K562 (cell line): Measurements from ENCODE around the gene AGAP1. TPM values are rescaled to one million over a fixed set of nuclear protein-coding genes. Genes with fewer than 3 reads are reported as not detected.

Experiments
- ATAC-seq: fragments of 200-7000 bp; cut with Tn5 transposase; 3 replicates; pipeline ENCODE4 v1.9.1; 2020; ENCODE audit warnings: moderate library complexity
- BruUV-seq: library from RNA; stranded (reverse); fragments of 400-500 nt; replicated peaks from 2 replicates; lab custom pipeline; 2021; lab: Mats Ljungman, UMichigan
- CTCF ChIA-PET: fragments of 300-600 bp; formaldehyde crosslinking; extraction: SDS; loops from one replicate; lab custom pipeline; 2021; ENCODE audit warnings: low intra/inter-chr PET ratio; lab: Yijun Ruan, JAX
- POLR2A ChIA-PET: fragments of 300-600, 350-650 bp; sonication (Branson Sonifier 250); formaldehyde crosslinking; extraction: SDS; loops from one replicate; lab custom pipeline; 2021; ENCODE audit warnings: antibody characterized with exemption, inconsistent platforms; lab: Yijun Ruan, JAX
- DNase-seq, 4 experiments: peaks; one replicate each; pipeline versions ENCODE4 v3.0.0 to v3.0.0-alpha.2; 2011 to 2018; ENCODE audit warnings: low spot score in 3 of 4, mixed read lengths in 3 of 4; ENCODE audit errors: extremely low read depth in 1 of 4
- FAIRE-seq: peaks from 2 replicates; lab custom pipeline; 2011; peaks lifted over from hg19 to GRCh38; lab: Jason Lieb, UNC
- H2AFZ ChIP-seq: 2 replicates; pipeline ENCODE4 v1.6.0; 2011; ENCODE audit warnings: low read depth, low read length, control low read depth, inconsistent platforms
- H3K27ac ChIP-seq: fragments of 200-600 bp; 3 replicates; pipeline ENCODE4 v1.8.0; 2011; ENCODE audit warnings: low read depth, mild to moderate bottlenecking, control low read depth, inconsistent platforms, low read length, moderate library complexity, mixed read lengths; ENCODE audit errors: extremely low read depth
- H3K27me3 ChIP-seq, 2 experiments: fragments of 300-600 bp in 1 of 2; 2 replicates in 1 of 2; 3 replicates in 1 of 2; pipeline versions ENCODE4 v1.6.0 to v1.8.0; 2011; ENCODE audit warnings: inconsistent platforms in 2 of 2, low read length in 2 of 2, mild to moderate bottlenecking in 1 of 2, mixed read lengths in 1 of 2, moderate library complexity in 1 of 2; ENCODE audit not compliant: control insufficient read depth in 2 of 2, insufficient read depth in 2 of 2
- H3K36me3 ChIP-seq: fragments of 300-600 bp; 3 replicates; pipeline ENCODE4 v1.8.0; 2011; ENCODE audit warnings: mild to moderate bottlenecking, low read length, inconsistent platforms; ENCODE audit not compliant: control insufficient read depth, insufficient read depth
- H3K4me1 ChIP-seq, 2 experiments: fragments of 200-600 bp in 1 of 2; replicated peaks in 1 of 2; 2 replicates in 1 of 2; 3 replicates in 1 of 2; pipeline versions ENCODE4 v1.5.1 to v1.8.0; 2011; ENCODE audit warnings: inconsistent platforms in 2 of 2, low read length in 2 of 2, mild to moderate bottlenecking in 1 of 2, mixed read lengths in 1 of 2, moderate library complexity in 1 of 2; ENCODE audit not compliant: control insufficient read depth in 2 of 2, insufficient read depth in 2 of 2
- H3K4me2 ChIP-seq: 2 replicates; pipeline ENCODE4 v1.6.1; 2011; ENCODE audit warnings: low read length, control low read depth, inconsistent platforms, mixed read lengths; ENCODE audit not compliant: insufficient read depth
- H3K4me3 ChIP-seq: fragments of 200-600 bp; sonication (generic), shearing (Covaris generic); 2 replicates; pipeline ENCODE4 v1.5.1; 2016; ENCODE audit warnings: control low read depth, inconsistent platforms
- H3K79me2 ChIP-seq: fragments of 200-600 bp; 3 replicates; pipeline ENCODE4 v1.8.0; 2011; ENCODE audit warnings: low read length, inconsistent platforms; ENCODE audit not compliant: control insufficient read depth, insufficient read depth
- H3K9ac ChIP-seq, 2 experiments: 2 replicates each; pipeline versions ENCODE4 v1.6.0 to v1.6.1; 2011; ENCODE audit warnings: low read depth in 2 of 2, low read length in 2 of 2, control low read depth in 1 of 2, inconsistent platforms in 1 of 2, mild to moderate bottlenecking in 1 of 2, mixed read lengths in 1 of 2; ENCODE audit not compliant: insufficient read depth in 1 of 2
- H3K9me1 ChIP-seq: one replicate; pipeline ENCODE4 v1.6.0; 2011; ENCODE audit warnings: inconsistent platforms, mild to moderate bottlenecking, low read length, moderate library complexity; ENCODE audit not compliant: control insufficient read depth, insufficient read depth
- H3K9me3 ChIP-seq: replicated peaks from 2 replicates; pipeline ENCODE4 v1.5.1; 2011; ENCODE audit warnings: low read depth, low read length, inconsistent platforms; ENCODE audit not compliant: control insufficient read depth, insufficient read depth
- H4K20me1 ChIP-seq: replicated peaks from 2 replicates; pipeline ENCODE4 v1.6.1; 2011; ENCODE audit warnings: low read length, inconsistent platforms, mixed read lengths; ENCODE audit not compliant: control insufficient read depth, insufficient read depth
- KHSRP ChIP-seq: fragments of 450-650 bp; IDR thresholded peaks from 2 replicates; pipeline ENCODE4 v1.6.1; 2017
- PURB ChIP-seq: sonication (generic); formaldehyde crosslinking; IDR thresholded peaks from 2 replicates; pipeline ENCODE4 v1.9.0; 2021; ENCODE audit warnings: low read depth, mild to moderate bottlenecking, missing genetic modification reagents
- U2AF2 ChIP-seq: fragments of 200-400 bp; formaldehyde crosslinking; optimal IDR thresholded peaks from 2 replicates; pipeline ENCODE3; 2017; ENCODE audit warnings: low read depth, mild to moderate bottlenecking, low read length
- ZSCAN32 ChIP-seq: fragments of 450-650 bp; formaldehyde crosslinking; IDR thresholded peaks from 2 replicates; pipeline ENCODE4 v1.4.0; 2020; ENCODE audit warnings: mild to moderate bottlenecking, moderate library complexity
- WGBS: fragments of 100-300 bp; shearing (Covaris generic); methylation state at CpG from one replicate; pipeline ENCODE4 v1.1.6; 2016; ENCODE audit warnings: low coverage, mixed read lengths; ENCODE audit not compliant: insufficient coverage; ENCODE audit errors: missing lambda C conversion rate; 5-methylcytosine and 5-hydroxymethylcytosine counted together
- in situ Hi-C: fragments of 300-500 bp; cut with MboI; formaldehyde crosslinking; loops from 4 replicates; pipeline ENCODE4 v1.15.0; 2018; ENCODE audit warnings: inconsistent platforms, mixed read lengths
- intact Hi-C: fragments of 100-400 bp; cut with micrococcal nuclease; formaldehyde crosslinking; loops from 2 replicates; pipeline ENCODE4 v1.14.2; 2022
- polyA plus RNA-seq, 8 experiments: library from polyadenylated mRNA; depleted of rRNA in 4 of 8; stranded (reverse) in 5 of 8; unstranded in 3 of 8; fragments of >200 nt; fragmentation: Nextera tagmentation in 2 of 8; fragmentation: Illumina TruSeq in 1 of 8; extraction: Ambion mirVana in 2 of 8; extraction: Trizol in 1 of 8; gene quantifications; 2 replicates each; pipeline versions ENCODE4 v1.2.1 to v1.2.3, GENCODE V29; 2011 to 2014; ENCODE audit warnings: inconsistent platforms in 1 of 8, missing spikeins in 1 of 8
- total RNA-seq, 7 experiments: library from RNA; depleted of rRNA in 6 of 7; stranded (reverse); fragments of >200 nt in 6 of 7; fragmentation: Illumina TruSeq in 2 of 7; extraction: Trizol in 2 of 7; gene quantifications; 2 replicates each; pipeline versions ENCODE4 v1.2.1 to v1.2.3, GENCODE V29; 2011 to 2021; ENCODE audit warnings: low replicate concordance in 1 of 7
- TF ChIP-seq, protein P1 (sequence below): fragments of 250-450 bp; sonication (Bioruptor Pico); IDR thresholded peaks from 2 replicates; pipeline ENCODE4 v1.5.0; 2021

Gene AGAP1
- total and polyA plus RNA-seq, 9 of the 15 experiments (the other 6 are each of a cell fraction or from before 2014, with no cell fraction given): 1.3 to 24.0 (median 10.6) TPM

DNA sequence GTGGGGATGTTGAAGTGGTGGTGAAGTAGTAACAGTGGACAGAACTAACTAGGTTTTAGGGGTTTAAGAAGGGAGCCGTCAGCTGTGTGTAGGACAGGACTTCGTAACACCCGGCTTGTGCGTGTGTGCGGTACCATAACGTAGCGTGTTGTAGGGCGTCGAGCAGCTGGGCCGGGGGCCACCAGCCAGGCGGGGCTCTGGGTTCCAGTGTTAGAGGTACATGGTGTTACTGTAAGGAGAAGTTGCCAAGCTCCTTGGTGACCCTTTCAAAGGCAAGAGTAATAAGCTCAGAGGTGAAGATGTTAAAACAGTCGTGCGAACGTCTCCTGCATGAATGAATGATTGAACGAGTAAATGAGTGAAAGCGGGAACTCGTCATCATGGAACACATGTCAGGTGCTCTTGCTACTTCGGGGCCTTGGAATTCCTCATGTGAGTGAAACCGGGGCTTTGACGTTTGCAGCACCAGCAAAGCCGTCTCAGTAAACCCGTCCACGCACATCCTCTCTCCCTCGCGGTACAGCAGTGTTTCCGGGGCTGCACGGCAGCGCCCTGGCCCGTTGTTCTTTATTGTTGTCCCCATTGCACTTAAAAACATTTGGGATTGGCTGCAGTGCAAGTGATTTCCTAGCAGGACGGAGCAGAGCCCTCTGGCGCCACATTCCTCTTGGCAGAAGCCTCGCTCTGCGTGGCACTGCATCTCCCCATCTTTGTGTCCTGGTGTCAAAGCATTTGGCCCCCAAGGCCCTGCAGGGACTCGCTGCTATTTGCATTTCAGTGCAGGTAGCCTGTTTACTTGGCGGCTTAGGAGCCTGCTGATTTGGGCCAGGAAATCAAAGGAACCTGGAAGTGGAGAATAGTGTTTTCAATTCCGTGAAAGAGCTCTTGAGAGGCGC lies 559.3 kb downstream of the AGAP1 start:
- POLR2A ChIA-PET: no interaction called here
- intact Hi-C loops: no loop called here
- no peak overlapping the region for H3K27ac ChIP-seq
- no peak overlapping the region for H3K9ac ChIP-seq
- ATAC-seq: no peak
- H3K4me1 ChIP-seq: no peaks in the 10 kb centered on the region
- H3K36me3 ChIP-seq: peaks cover 3% of the 10 kb centered on the region; the same call in 1 of the 3 replicates
- no peaks in the 10 kb centered on the region for H3K9me1 ChIP-seq
- H4K20me1 ChIP-seq: no peaks in the 10 kb centered on the region
- H3K9me3 ChIP-seq: 0 out of 2 replicates have a peak, but pooled peaks cover under 1% of the 10 kb centered on the region
- H3K4me3 ChIP-seq: no peak overlapping the region
- no peak overlapping the region for H3K4me2 ChIP-seq
- 92% methylated on average over 15 of the region's 37 CpGs for WGBS
- H2AFZ ChIP-seq: no peak overlapping the region
- FAIRE-seq: no peak
- in situ Hi-C loops: no loop called here
- CTCF ChIA-PET: no interaction called here
- no peaks in the 10 kb centered on the region for H3K27me3 ChIP-seq
- TF ChIP-seq U2AF2: no peak
- no peak for TF ChIP-seq PURB (CRISPR knock-in tag)
- TF ChIP-seq KHSRP: no peak
- TF ChIP-seq, protein P1, sequence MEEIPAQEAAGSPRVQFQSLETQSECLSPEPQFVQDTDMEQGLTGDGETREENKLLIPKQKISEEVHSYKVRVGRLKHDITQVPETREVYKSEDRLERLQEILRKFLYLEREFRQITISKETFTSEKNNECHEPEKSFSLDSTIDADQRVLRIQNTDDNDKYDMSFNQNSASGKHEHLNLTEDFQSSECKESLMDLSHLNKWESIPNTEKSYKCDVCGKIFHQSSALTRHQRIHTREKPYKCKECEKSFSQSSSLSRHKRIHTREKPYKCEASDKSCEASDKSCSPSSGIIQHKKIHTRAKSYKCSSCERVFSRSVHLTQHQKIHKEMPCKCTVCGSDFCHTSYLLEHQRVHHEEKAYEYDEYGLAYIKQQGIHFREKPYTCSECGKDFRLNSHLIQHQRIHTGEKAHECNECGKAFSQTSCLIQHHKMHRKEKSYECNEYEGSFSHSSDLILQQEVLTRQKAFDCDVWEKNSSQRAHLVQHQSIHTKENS (CRISPR knock-in tag): no peak
- TF ChIP-seq ZSCAN32 (CRISPR knock-in tag): no peak
- TF ChIP-seq, all 486 proteins: peak for 0
- H3K79me2 ChIP-seq: no peaks in the 10 kb centered on the region
- no peak for DNase-seq
- no TSS peak for BruUV-seq
